Endothelial cell of umbilical vein (primary cell): Measurements from ENCODE around the gene PRKAA1. TPM values are rescaled to one million over a fixed set of nuclear protein-coding genes. Genes with fewer than 3 reads are reported as not detected.

Experiments used
- BruUV-seq: library from RNA; stranded (reverse); fragments of 400-500 nt; replicated peaks from 2 replicates; lab custom pipeline; 2021; lab: Mats Ljungman, UMichigan
- CTCF ChIA-PET: fragments of 300-600, 350-600 bp; sonication (Branson Sonifier 250); formaldehyde crosslinking; loops from one replicate; lab custom pipeline; 2021; ENCODE audit warnings: antibody characterized with exemption, inconsistent platforms; lab: Charles Lee
- POLR2A ChIA-PET: fragments of 300-600, 350-600 bp; sonication (Branson Sonifier 250); formaldehyde crosslinking; loops from one replicate; lab custom pipeline; 2021; ENCODE audit warnings: antibody characterized with exemption, inconsistent platforms; lab: Charles Lee
- DNase-seq: peaks from one replicate; pipeline ENCODE4 v3.0.0-alpha.2; 2011; ENCODE audit warnings: low read depth, low spot score
- FAIRE-seq: peaks from 2 replicates; lab custom pipeline; 2011; peaks lifted over from hg19 to GRCh38; lab: Jason Lieb, UNC
- H2AFZ ChIP-seq: 2 replicates; pipeline ENCODE4 v1.6.0; 2012; ENCODE audit warnings: low read depth, low read length, control low read depth, inconsistent platforms
- H3K27ac ChIP-seq: 2 replicates; pipeline ENCODE4 v1.5.1; 2011; ENCODE audit warnings: low read depth, mild to moderate bottlenecking, control low read depth, low read length, moderate library complexity; ENCODE audit not compliant: insufficient read depth
- H3K27me3 ChIP-seq, 2 experiments: 2 replicates each; pipeline versions ENCODE4 v1.6.0 to v1.6.1; 2011; ENCODE audit warnings: low read length in 2 of 2, mixed read lengths in 1 of 2; ENCODE audit not compliant: control insufficient read depth in 2 of 2, insufficient read depth in 2 of 2
- H3K36me3 ChIP-seq, 2 experiments: 2 replicates in 1 of 2; 3 replicates in 1 of 2; pipeline ENCODE4 v1.5.1; 2011; ENCODE audit warnings: low read length in 2 of 2, mild to moderate bottlenecking in 1 of 2, moderate library complexity in 1 of 2; ENCODE audit not compliant: control insufficient read depth in 2 of 2, insufficient read depth in 2 of 2; ENCODE audit errors: extremely low read depth in 1 of 2
- H3K4me1 ChIP-seq: 3 replicates; pipeline ENCODE4 v1.5.1; 2011; ENCODE audit warnings: mild to moderate bottlenecking, low read length; ENCODE audit not compliant: control insufficient read depth, insufficient read depth; ENCODE audit errors: extremely low read depth
- H3K4me2 ChIP-seq: 2 replicates; pipeline ENCODE4 v1.6.1; 2011; ENCODE audit warnings: low read length, control low read depth, mixed read lengths; ENCODE audit not compliant: insufficient read depth
- H3K4me3 ChIP-seq, 3 experiments: fragments of 200-600 bp in 1 of 3; sonication (generic), shearing (Covaris generic) in 1 of 3; replicated peaks in 1 of 3; 2 replicates each; pipeline ENCODE4 v1.5.1; 2011 to 2016; ENCODE audit warnings: control low read depth in 3 of 3, low read length in 3 of 3, mild to moderate bottlenecking in 2 of 3, inconsistent platforms in 1 of 3, low read depth in 1 of 3, moderate library complexity in 1 of 3; ENCODE audit not compliant: insufficient read depth in 1 of 3
- H3K79me2 ChIP-seq: 2 replicates; pipeline ENCODE4 v1.6.0; 2012; ENCODE audit warnings: low read length, inconsistent platforms; ENCODE audit not compliant: control insufficient read depth, insufficient read depth
- H3K9ac ChIP-seq: replicated peaks from 2 replicates; pipeline ENCODE3; 2011; ENCODE audit warnings: low read length, control low read depth; ENCODE audit not compliant: insufficient read depth; ENCODE audit errors: extremely low read depth
- H3K9me1 ChIP-seq: replicated peaks from 3 replicates; pipeline ENCODE4 v1.6.0; 2011; ENCODE audit warnings: mild to moderate bottlenecking, low read length; ENCODE audit not compliant: control insufficient read depth, insufficient read depth; ENCODE audit errors: extremely low read depth
- H3K9me3 ChIP-seq: replicated peaks from 2 replicates; pipeline ENCODE4 v1.5.1; 2012; ENCODE audit warnings: low read length, inconsistent platforms; ENCODE audit not compliant: control insufficient read depth, insufficient read depth
- H4K20me1 ChIP-seq: replicated peaks from 2 replicates; pipeline ENCODE3; 2011; ENCODE audit warnings: mild to moderate bottlenecking, low read length; ENCODE audit not compliant: control insufficient read depth, insufficient read depth; ENCODE audit errors: extremely low read depth
- EZH2 ChIP-seq: IDR thresholded peaks from 2 replicates; pipeline ENCODE4 v1.6.1; 2012; ENCODE audit warnings: borderline replicate concordance, low read depth, mild to moderate bottlenecking, moderate library complexity, low read length, inconsistent platforms; ENCODE audit not compliant: severe bottlenecking
- FOS ChIP-seq: IDR thresholded peaks from 2 replicates; pipeline ENCODE4 v1.6.1; 2011; ENCODE audit warnings: mild to moderate bottlenecking, low read length, moderate library complexity, borderline replicate concordance; ENCODE audit not compliant: insufficient read depth
- GATA2 ChIP-seq: IDR thresholded peaks from 2 replicates; pipeline ENCODE4 v1.7.0; 2011; ENCODE audit warnings: low read depth, mild to moderate bottlenecking, moderate library complexity, mixed read lengths, low read length; ENCODE audit not compliant: insufficient read length, insufficient read depth
- JUN ChIP-seq: IDR thresholded peaks from 2 replicates; pipeline ENCODE4 v1.6.1; 2011; ENCODE audit warnings: borderline replicate concordance, low read depth; ENCODE audit not compliant: insufficient read length, insufficient read depth
- MYC ChIP-seq: IDR thresholded peaks from one replicate; pipeline ENCODE4 v1.6.1; 2011; ENCODE audit warnings: mild to moderate bottlenecking, low read depth, low read length
- POLR2A ChIP-seq: IDR thresholded peaks from 2 replicates; pipeline ENCODE4 v1.6.1; 2012; ENCODE audit warnings: low read depth, mild to moderate bottlenecking, control low read depth, low read length
- POLR2AphosphoS5 ChIP-seq: IDR thresholded peaks from 2 replicates; pipeline ENCODE4 v1.6.1; 2012; ENCODE audit warnings: low read depth, mild to moderate bottlenecking, control low read depth, low read length, moderate library complexity; ENCODE audit not compliant: insufficient read depth
- dilution Hi-C: fragments of 300-500 bp; cut with MboI; formaldehyde crosslinking; loops from one replicate; pipeline ENCODE4 v1.15.0; 2019; ENCODE audit warnings: low sequenced_read_pairs; ENCODE audit not compliant: extremely low pct_ligation_motif_present
- intact Hi-C: fragments of 100-400 bp; cut with micrococcal nuclease; formaldehyde crosslinking; loops from one replicate; pipeline ENCODE4 v1.10.0; 2022
- polyA plus RNA-seq, 4 experiments: library from polyadenylated mRNA; depleted of rRNA in 3 of 4; stranded (reverse) in 3 of 4; unstranded in 1 of 4; fragments of >200 nt; gene quantifications; 2 replicates each; pipeline versions ENCODE4 v1.2.1 to v1.2.3, GENCODE V29; 2011 to 2012; ENCODE audit warnings: missing spikeins in 1 of 4
- total RNA-seq: library from RNA; stranded (reverse); gene quantifications from 2 replicates; pipeline ENCODE4 v1.2.3, GENCODE V29; 2021
- TF ChIP-seq, protein P1 (sequence below): IDR thresholded peaks from 2 replicates; pipeline ENCODE4 v1.6.1; 2011; ENCODE audit not compliant: insufficient read depth, insufficient read length
- TF ChIP-seq, protein P2 (sequence below), 2 donors: IDR thresholded peaks; 1 replicate in 1 of 2; 2 replicates in 1 of 2; pipeline ENCODE4 v1.5.1; 2011; ENCODE audit warnings: low read length in 2 of 2, mild to moderate bottlenecking in 2 of 2, moderate library complexity in 2 of 2, control low read depth in 1 of 2, inconsistent platforms in 1 of 2, low read depth in 1 of 2; ENCODE audit not compliant: insufficient read depth in 1 of 2; ENCODE audit errors: extremely low read depth in 1 of 2

Gene PRKAA1
- total and polyA plus RNA-seq, 2 donors (not counting 3 experiments of a cell fraction or from before 2014, with no cell fraction given): 37.0 to 83.5 TPM

DNA sequence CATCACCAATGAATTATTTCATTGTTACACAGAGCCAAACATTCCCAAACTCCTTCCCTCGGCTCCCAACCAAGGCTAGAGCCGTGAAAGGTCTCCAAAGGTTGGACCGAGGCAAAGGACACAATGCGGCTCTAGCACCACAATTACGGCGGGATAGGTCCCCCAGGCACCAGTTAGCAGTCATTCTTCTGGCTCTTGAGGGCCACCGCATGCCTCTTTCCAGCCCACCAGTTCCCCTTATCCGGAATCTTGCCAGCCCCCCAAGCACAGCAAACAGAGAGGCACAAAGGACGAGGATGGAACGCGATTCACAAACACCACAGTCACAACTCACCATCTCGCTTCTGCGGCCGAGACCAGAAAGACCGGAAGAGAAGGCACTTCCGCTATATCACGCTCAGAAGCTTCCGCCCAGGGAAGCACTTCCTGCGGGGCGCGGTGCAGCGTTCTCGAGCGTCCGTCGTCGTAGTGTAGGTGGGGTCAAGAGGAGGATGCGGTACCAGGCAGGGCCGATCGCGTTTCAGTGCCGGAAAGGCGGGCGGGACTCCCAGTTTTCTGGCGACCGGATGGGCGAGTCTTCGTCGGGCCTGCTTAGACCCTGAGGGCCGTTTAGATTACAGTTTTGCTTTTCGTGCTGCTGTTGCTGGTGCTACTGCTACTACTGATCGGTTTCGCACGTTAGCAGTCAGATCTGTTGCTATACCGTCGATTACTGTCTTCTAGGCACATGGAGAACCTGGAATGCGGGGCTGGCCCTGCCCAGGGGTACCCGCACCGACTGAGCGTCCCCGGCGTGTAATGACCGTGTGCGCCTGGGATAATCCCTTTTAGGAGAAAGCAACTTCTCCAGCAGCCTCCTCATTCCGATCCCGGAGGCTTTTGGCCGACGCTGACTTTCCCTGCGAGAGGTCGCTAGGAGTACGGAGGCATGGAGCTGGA lies 36.9 kb upstream of the PRKAA1 start, which contains the start of gene RPL37:
Gene RPL37 (minus strand): TSS at position 374 of the 939 bp plus-strand sequence. CDS start 37 bp downstream, at position 337.
- peak within 1 kb of the TSS; percentile 71 for H3K27ac ChIP-seq
- ChIA-PET POLR2A (interaction anchor here (0.6 kb wide), 1 partner anchor 152 kb away, joined by 3 read pairs; no protein-coding TSS in a partner anchor), CTCF (interaction anchor here (0.8 kb wide), 1 partner anchor 37 kb away, joined by 3 read pairs; the partner anchor contains the start of gene PRKAA1)
- dilution Hi-C loops: no loop called here
- peaks cover 28% of the 10 kb centered on the region for H3K4me1 ChIP-seq
- H3K9me3 ChIP-seq: no peaks in the 10 kb centered on the region
- no peaks in the 10 kb centered on the region for H3K9me1 ChIP-seq
- peaks cover 12 to 24% of the 10 kb centered on the region in 2 experiments for H3K36me3 ChIP-seq
- peak; percentile 99 for TF ChIP-seq POLR2A
- TF ChIP-seq JUN: no peak
- TF ChIP-seq POLR2AphosphoS5: peak; percentile 99
- TF ChIP-seq MYC: peak; percentile 8
- H3K79me2 ChIP-seq: peaks cover 44% of the 10 kb centered on the region
- intact Hi-C loops: loop anchor here (1.0 to 2.0 kb wide), 4 partner anchors 37 to 156 kb away; partner anchors contain the start of genes PRKAA1, PTGER4 and TTC33
- H4K20me1 ChIP-seq: peaks cover 4% of the 10 kb centered on the region
- H2AFZ ChIP-seq: peak within 1 kb of the TSS; percentile 72
- FAIRE-seq (peak; percentile 92), DNase-seq (peak; percentile 94)
- no peaks in the 10 kb centered on the region for H3K27me3 ChIP-seq
- peak within 1 kb of the TSS; percentile 96 for H3K9ac ChIP-seq
- peak within 1 kb of the TSS; percentile 44 to 90 (median 66) for H3K4me3 ChIP-seq
- H3K4me2 ChIP-seq: peak within 1 kb of the TSS; percentile 86
- BruUV-seq: TSS peak; percentile 99

DNA sequence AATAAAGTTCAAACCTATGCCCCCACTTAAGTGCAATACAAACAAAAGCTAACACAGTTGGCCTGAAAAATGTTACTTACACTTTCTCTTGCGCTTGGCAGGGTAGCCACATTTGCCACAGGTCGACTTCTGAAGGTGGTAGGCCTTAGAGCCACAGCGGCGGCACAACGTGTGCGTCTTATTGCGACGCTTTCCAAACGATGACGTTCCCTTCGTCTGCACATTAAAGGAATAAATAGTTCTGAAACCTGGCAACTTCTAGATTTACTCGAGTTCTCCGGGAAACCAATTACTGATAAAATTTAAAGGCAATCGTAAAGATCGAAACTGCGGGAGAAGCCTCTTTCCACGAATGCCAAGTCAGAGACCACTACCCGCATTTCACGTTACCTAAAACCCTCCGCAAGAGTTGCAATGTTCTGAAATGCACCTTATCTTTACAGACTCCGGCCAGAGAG lies 36.2 kb upstream of the PRKAA1 start:
- Histone ChIP-seq H3K27ac (peak overlapping the region; percentile 69), H3K27me3 (no peaks in the 10 kb centered on the region), H3K79me2 (peaks cover 47% of the 10 kb centered on the region), H3K36me3 (peaks cover 15 to 25% of the 10 kb centered on the region in 2 experiments), H3K9ac (peak overlapping the region; percentile 96), H3K4me2 (peak overlapping the region; percentile 86), H3K4me1 (peaks cover 28% of the 10 kb centered on the region), H3K9me1 (no peaks in the 10 kb centered on the region), H3K9me3 (no peaks in the 10 kb centered on the region), H2AFZ (no peak overlapping the region), H4K20me1 (peaks cover 4% of the 10 kb centered on the region), H3K4me3 (peak overlapping the region; percentile 44 to 90 (median 66))
- POLR2A ChIA-PET: interaction anchor here (2.5 kb wide), 1 partner anchor 8 kb away, joined by 8 read pairs; the partner anchor contains the start of gene CARD6
- TF ChIP-seq EZH2 (no peak), MYC (no peak), FOS (no peak), JUN (no peak), POLR2AphosphoS5 (no peak), GATA2 (no peak), POLR2A (no peak)
- TF ChIP-seq, protein P1, sequence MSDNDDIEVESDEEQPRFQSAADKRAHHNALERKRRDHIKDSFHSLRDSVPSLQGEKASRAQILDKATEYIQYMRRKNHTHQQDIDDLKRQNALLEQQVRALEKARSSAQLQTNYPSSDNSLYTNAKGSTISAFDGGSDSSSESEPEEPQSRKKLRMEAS: no peak
- TF ChIP-seq, protein P2, sequence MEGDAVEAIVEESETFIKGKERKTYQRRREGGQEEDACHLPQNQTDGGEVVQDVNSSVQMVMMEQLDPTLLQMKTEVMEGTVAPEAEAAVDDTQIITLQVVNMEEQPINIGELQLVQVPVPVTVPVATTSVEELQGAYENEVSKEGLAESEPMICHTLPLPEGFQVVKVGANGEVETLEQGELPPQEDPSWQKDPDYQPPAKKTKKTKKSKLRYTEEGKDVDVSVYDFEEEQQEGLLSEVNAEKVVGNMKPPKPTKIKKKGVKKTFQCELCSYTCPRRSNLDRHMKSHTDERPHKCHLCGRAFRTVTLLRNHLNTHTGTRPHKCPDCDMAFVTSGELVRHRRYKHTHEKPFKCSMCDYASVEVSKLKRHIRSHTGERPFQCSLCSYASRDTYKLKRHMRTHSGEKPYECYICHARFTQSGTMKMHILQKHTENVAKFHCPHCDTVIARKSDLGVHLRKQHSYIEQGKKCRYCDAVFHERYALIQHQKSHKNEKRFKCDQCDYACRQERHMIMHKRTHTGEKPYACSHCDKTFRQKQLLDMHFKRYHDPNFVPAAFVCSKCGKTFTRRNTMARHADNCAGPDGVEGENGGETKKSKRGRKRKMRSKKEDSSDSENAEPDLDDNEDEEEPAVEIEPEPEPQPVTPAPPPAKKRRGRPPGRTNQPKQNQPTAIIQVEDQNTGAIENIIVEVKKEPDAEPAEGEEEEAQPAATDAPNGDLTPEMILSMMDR (IDR thresholded peaks at IDR 0.05; ENCODE audit: extremely low read depth in 1 of 2, insufficient read depth in 1 of 2, low read depth in 1 of 2, low read length in 2 of 2): no peak
- dilution Hi-C loops: no loop called here
- FAIRE-seq: no peak
- TSS peak; percentile 60 for BruUV-seq
- DNase-seq: peak; percentile 68
- CTCF ChIA-PET: interaction anchor here (0.8 kb wide), 1 partner anchor 36 kb away, joined by 3 read pairs; the partner anchor contains the start of gene PRKAA1
- intact Hi-C loops: loop anchor here (2.0 kb wide), 1 partner anchor 44 kb away; no protein-coding TSS in a partner anchor
